IMR-90 (cell line): Measurements from ENCODE around the gene PHF5A. TPM values are rescaled to one million over a fixed set of nuclear protein-coding genes. Genes with fewer than 3 reads are reported as not detected.
A peak's percentile ranks its signal among the peaks of the same experiment; 100 is the strongest.

Experiments used
- ATAC-seq: fragments of 200-7000 bp; cut with Tn5 transposase; 2 replicates; pipeline ENCODE4 v1.9.1; 2020; ENCODE audit warnings: low read depth, mild to moderate bottlenecking, moderate library complexity
- BruUV-seq: library from RNA; stranded (reverse); fragments of 400-500 nt; replicated peaks from 2 replicates; lab custom pipeline; 2021; lab: Mats Ljungman, UMichigan
- CTCF ChIA-PET: fragments of 300-600 bp; formaldehyde crosslinking; extraction: SDS; loops from one replicate; lab custom pipeline; 2021; ENCODE audit warnings: antibody characterized with exemption; lab: Yijun Ruan, JAX
- POLR2A ChIA-PET: fragments of 300-600 bp; sonication (Branson Sonifier 250); formaldehyde crosslinking; loops from one replicate; lab custom pipeline; 2022; ENCODE audit warnings: antibody characterized with exemption; ENCODE audit not compliant: unreplicated experiment; lab: Charles Lee
- DNase-seq: peaks from one replicate; pipeline ENCODE4 v3.0.0; 2013
- H2AFZ ChIP-seq: replicated peaks from 2 replicates; pipeline ENCODE3; 2013; ENCODE audit warnings: low read length, mild to moderate bottlenecking; ENCODE audit not compliant: poor library complexity
- H2AK5ac ChIP-seq: 2 replicates; pipeline ENCODE4 v1.6.1; 2013; ENCODE audit warnings: low read depth, low read length, inconsistent platforms
- H2AK9ac ChIP-seq: replicated peaks from 2 replicates; pipeline ENCODE3; 2013; ENCODE audit warnings: mild to moderate bottlenecking, low read depth, low read length, moderate library complexity; ENCODE audit not compliant: poor library complexity
- H2BK120ac ChIP-seq: 2 replicates; pipeline ENCODE4 v1.6.1; 2013; ENCODE audit warnings: low read depth, low read length, inconsistent platforms
- H2BK15ac ChIP-seq: 3 replicates; pipeline ENCODE4 v1.6.1; 2013; ENCODE audit warnings: low read depth, low read length, inconsistent platforms
- H2BK20ac ChIP-seq: 2 replicates; pipeline ENCODE4 v1.6.1; 2013; ENCODE audit warnings: low read depth, mild to moderate bottlenecking, inconsistent platforms, low read length, moderate library complexity
- H2BK5ac ChIP-seq: 2 replicates; pipeline ENCODE4 v1.6.1; 2013; ENCODE audit warnings: mild to moderate bottlenecking, low read depth, low read length, inconsistent platforms; ENCODE audit not compliant: poor library complexity, severe bottlenecking
- H3K14ac ChIP-seq: replicated peaks from 2 replicates; pipeline ENCODE4 v1.6.1; 2013; ENCODE audit warnings: low read depth, low read length, inconsistent platforms
- H3K18ac ChIP-seq: 2 replicates; pipeline ENCODE4 v1.6.1; 2013; ENCODE audit warnings: low read depth, low read length, control low read depth
- H3K23ac ChIP-seq: 2 replicates; pipeline ENCODE4 v1.6.1; 2013; ENCODE audit warnings: low read depth, low read length, inconsistent platforms
- H3K27ac ChIP-seq: 2 replicates; pipeline ENCODE4 v1.5.1; 2013; ENCODE audit warnings: mild to moderate bottlenecking, control low read depth, low read length; ENCODE audit not compliant: insufficient read depth
- H3K27me3 ChIP-seq: 2 replicates; pipeline ENCODE4 v1.6.1; 2013; ENCODE audit warnings: low read length; ENCODE audit not compliant: control insufficient read depth, insufficient read depth
- H3K36me3 ChIP-seq: 2 replicates; pipeline ENCODE4 v1.6.1; 2013; ENCODE audit warnings: low read length, mixed read lengths; ENCODE audit not compliant: control insufficient read depth, insufficient read depth
- H3K4ac ChIP-seq: 2 replicates; pipeline ENCODE4 v1.6.1; 2013; ENCODE audit warnings: low read depth, low read length, inconsistent platforms
- H3K4me1 ChIP-seq: 2 replicates; pipeline ENCODE4 v1.6.1; 2013; ENCODE audit warnings: low read length, mixed read lengths; ENCODE audit not compliant: control insufficient read depth, insufficient read depth
- H3K4me2 ChIP-seq: 2 replicates; pipeline ENCODE4 v1.6.1; 2013; ENCODE audit warnings: low read depth, mild to moderate bottlenecking, control low read depth, low read length, moderate library complexity
- H3K4me3 ChIP-seq: 2 replicates; pipeline ENCODE4 v1.5.1; 2013; ENCODE audit warnings: low read depth, mild to moderate bottlenecking, control low read depth, low read length, moderate library complexity; ENCODE audit not compliant: insufficient read depth
- H3K56ac ChIP-seq: 2 replicates; pipeline ENCODE4 v1.6.1; 2013; ENCODE audit warnings: low read length, inconsistent platforms; ENCODE audit not compliant: insufficient read depth; ENCODE audit errors: extremely low read depth
- H3K79me1 ChIP-seq, 2 experiments: 2 replicates each; pipeline ENCODE4 v1.6.1; 2013; ENCODE audit warnings: low read length in 2 of 2, inconsistent platforms in 1 of 2, low read depth in 1 of 2
- H3K9ac ChIP-seq: 2 replicates; pipeline ENCODE4 v1.6.1; 2013; ENCODE audit warnings: low read depth, low read length, control low read depth
- H3K9me1 ChIP-seq: 2 replicates; pipeline ENCODE4 v1.6.1; 2013; ENCODE audit warnings: low read length, inconsistent platforms; ENCODE audit not compliant: insufficient read depth
- H3K9me3 ChIP-seq: 2 replicates; pipeline ENCODE4 v1.6.1; 2013; ENCODE audit warnings: low read length; ENCODE audit not compliant: control insufficient read depth, insufficient read depth
- H4K20me1 ChIP-seq: 2 replicates; pipeline ENCODE4 v1.6.1; 2013; ENCODE audit warnings: low read length, inconsistent platforms; ENCODE audit not compliant: insufficient read depth
- H4K5ac ChIP-seq: 2 replicates; pipeline ENCODE4 v1.6.1; 2013; ENCODE audit warnings: mild to moderate bottlenecking, low read depth, low read length, control low read depth
- H4K8ac ChIP-seq, 2 experiments: 2 replicates each; pipeline ENCODE4 v1.6.1; 2013; ENCODE audit warnings: low read depth in 2 of 2, low read length in 2 of 2, control low read depth in 1 of 2, inconsistent platforms in 1 of 2
- H4K91ac ChIP-seq: 2 replicates; pipeline ENCODE4 v1.6.1; 2013; ENCODE audit warnings: low read depth, low read length, inconsistent platforms; ENCODE audit not compliant: insufficient read depth
- CEBPB ChIP-seq: IDR thresholded peaks from 2 replicates; pipeline ENCODE4 v1.6.1; 2012; ENCODE audit warnings: low read depth, low read length, improper control_type of control experiment
- MAFK ChIP-seq: IDR thresholded peaks from 2 replicates; pipeline ENCODE4 v1.6.1; 2012; ENCODE audit warnings: low read depth, low read length, improper control_type of control experiment
- MAZ ChIP-seq: IDR thresholded peaks from 2 replicates; pipeline ENCODE4 v1.6.1; 2012; ENCODE audit warnings: low read depth, mild to moderate bottlenecking, low read length, improper control_type of control experiment, moderate library complexity, borderline replicate concordance
- NFE2L2 ChIP-seq: fragments of 150-350 bp; IDR thresholded peaks from 2 replicates; pipeline ENCODE4 v1.6.1; 2016; ENCODE audit warnings: low read depth, mild to moderate bottlenecking, low read length
- POLR2A ChIP-seq: IDR thresholded peaks from 2 replicates; pipeline ENCODE4 v1.6.1; 2012; ENCODE audit warnings: mild to moderate bottlenecking, low read depth, low read length
- RAD21 ChIP-seq: IDR thresholded peaks from 2 replicates; pipeline ENCODE4 v1.6.1; 2012; ENCODE audit warnings: low read length, improper control_type of control experiment
- SMC3 ChIP-seq: fragments of 150-350 bp; IDR thresholded peaks from 2 replicates; pipeline ENCODE4 v1.6.1; 2016; ENCODE audit warnings: low read depth, mild to moderate bottlenecking, antibody characterized with exemption, low read length, moderate library complexity
- WGBS, 2 experiments: methylation state at CpG; one replicate each; pipeline versions ENCODE4 v1.1.5 to v1.1.7; 2013; ENCODE audit warnings: missing lambda C conversion rate in 2 of 2; ENCODE audit not compliant: insufficient read length in 1 of 2; ENCODE audit errors: extremely low coverage in 2 of 2; 5-methylcytosine and 5-hydroxymethylcytosine counted together
- dilution Hi-C: fragments of 300-500 bp; cut with HindIII; formaldehyde crosslinking; loops from one replicate; pipeline ENCODE4 v1.14.3; 2018; ENCODE audit warnings: low sequenced_read_pairs; ENCODE audit not compliant: unreplicated experiment
- in situ Hi-C: fragments of 300-500 bp; cut with MboI; formaldehyde crosslinking; loops from 3 replicates; pipeline ENCODE4 v1.14.3; 2019; ENCODE audit warnings: low sequenced_read_pairs, inconsistent platforms, mixed read lengths
- intact Hi-C: fragments of 100-400 bp; cut with micrococcal nuclease; formaldehyde crosslinking; loops from 2 replicates; pipeline ENCODE4 v1.10.0; 2022
- polyA plus RNA-seq, 3 experiments: library from polyadenylated mRNA; depleted of rRNA; stranded (reverse); fragments of >200 nt; gene quantifications; 2 replicates each; pipeline ENCODE4 v1.2.3, GENCODE V29; 2012; ENCODE audit warnings: low replicate concordance in 1 of 3
- total RNA-seq: library from RNA; depleted of rRNA; stranded (reverse); fragments of >200 nt; gene quantifications from 2 replicates; pipeline ENCODE4 v1.2.3, GENCODE V29; 2012
- TF ChIP-seq, protein P1 (sequence below): fragments of 150-350 bp; IDR thresholded peaks from 2 replicates; pipeline ENCODE4 v1.6.1; 2017; ENCODE audit warnings: mild to moderate bottlenecking, antibody characterized with exemption, low read length, low read depth

Gene PHF5A
- total and polyA plus RNA-seq, 2 of the 4 experiments (the other 2 are of a cell fraction), result 50.9 to 54.9 TPM

DNA sequence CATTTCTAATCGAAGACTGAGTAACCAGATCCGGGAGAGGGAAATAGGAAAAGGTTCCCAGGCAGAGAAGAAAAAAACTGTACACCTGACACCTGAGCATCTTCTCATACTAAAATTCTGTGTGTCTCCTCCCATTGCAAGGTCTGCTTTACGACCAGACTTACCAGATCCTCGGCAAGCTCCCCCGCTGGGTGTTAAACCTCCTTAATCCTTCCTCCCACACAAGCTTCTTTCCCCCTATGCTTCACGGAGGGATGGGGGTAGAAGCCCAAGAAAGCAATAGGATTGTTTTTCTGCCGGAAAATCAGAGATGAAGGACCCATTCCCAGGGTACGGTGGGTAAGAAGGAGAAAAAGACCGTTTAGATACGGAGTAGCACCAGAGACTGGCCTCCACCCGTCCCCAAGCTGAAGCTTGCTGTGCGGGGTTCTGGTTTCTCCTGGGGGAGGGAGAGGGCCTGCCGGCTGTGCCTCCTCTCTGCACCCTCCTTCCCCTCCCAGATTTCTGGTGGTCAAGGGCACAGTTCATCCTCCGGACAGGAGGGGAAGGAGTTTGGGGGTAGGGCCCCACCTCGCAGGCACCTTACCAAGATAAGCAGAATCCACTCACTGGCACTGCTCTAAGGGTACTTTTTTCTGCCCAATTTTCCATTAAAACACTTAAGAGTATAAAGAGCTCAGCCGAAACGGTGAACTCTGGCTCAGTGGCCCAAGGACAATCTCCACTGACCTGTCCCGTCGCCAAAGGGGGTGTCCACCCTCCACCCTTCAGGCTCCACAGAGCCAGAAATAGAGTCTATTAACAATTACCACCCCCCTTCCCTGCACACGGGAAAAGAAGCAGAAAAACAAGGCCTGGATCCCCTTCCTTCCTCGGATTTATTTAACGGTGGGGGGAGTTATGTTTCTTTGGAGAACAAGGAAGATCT is 23.1 kb downstream of the PHF5A start:
- Histone ChIP-seq H3K4me1 (peaks cover 3% of the 10 kb centered on the region), H3K56ac (peak overlapping the region; percentile 79), H2AK9ac (peak overlapping the region; percentile 99), H3K36me3 (peaks cover 5% of the 10 kb centered on the region), H3K4ac (peak overlapping the region; percentile 89), H3K23ac (peak overlapping the region; percentile 88), H2BK15ac (peak overlapping the region; percentile 24; the same call in 1 of the 3 replicates), H3K9me3 (no peaks in the 10 kb centered on the region), H3K4me2 (peak overlapping the region; percentile 85), H3K9ac (peak overlapping the region; percentile 93), H2AFZ (peak overlapping the region; percentile 90), H4K8ac (peak overlapping the region; percentile 57 to 76; a peak in 3 of 4 replicates), H2BK5ac (peak overlapping the region; percentile 88), H2BK120ac (no peak overlapping the region), H2BK20ac (no peak overlapping the region), H3K27me3 (no peaks in the 10 kb centered on the region), H3K27ac (peak overlapping the region; percentile 97), H3K14ac (peak overlapping the region; percentile 89), H4K20me1 (peaks cover 49% of the 10 kb centered on the region), H4K5ac (peak overlapping the region; percentile 54; the same call in 1 of the 2 replicates), H3K4me3 (peak overlapping the region; percentile 97), H4K91ac (peak overlapping the region; percentile 86), H3K9me1 (peaks cover 12% of the 10 kb centered on the region), H3K79me1 (peaks cover 13 to 44% of the 10 kb centered on the region in 2 experiments), H2AK5ac (peak overlapping the region; percentile 81), H3K18ac (peak overlapping the region; percentile 38; the same call in 1 of the 2 replicates)
- no TSS peak for BruUV-seq
- in situ Hi-C loops, result no loop called here
- intact Hi-C loops, result loop anchor here (1.0 to 2.0 kb wide), 4 partner anchors 65 to 160 kb away; partner anchors contain the start of gene TEF
- CTCF ChIA-PET, result no interaction called here
- dilution Hi-C loops, result no loop called here
- POLR2A ChIA-PET, result interaction anchor here (0.6 kb wide), 1 partner anchor 93 kb away, joined by 4 read pairs; no protein-coding TSS in a partner anchor
- no CpG with 5 or more reads among the region's 22 CpGs for WGBS, 2 experiments
- DNase-seq (no peak), ATAC-seq (no peak)
- no peak for TF ChIP-seq NFE2L2
- TF ChIP-seq POLR2A, result no peak
- TF ChIP-seq, protein P1, sequence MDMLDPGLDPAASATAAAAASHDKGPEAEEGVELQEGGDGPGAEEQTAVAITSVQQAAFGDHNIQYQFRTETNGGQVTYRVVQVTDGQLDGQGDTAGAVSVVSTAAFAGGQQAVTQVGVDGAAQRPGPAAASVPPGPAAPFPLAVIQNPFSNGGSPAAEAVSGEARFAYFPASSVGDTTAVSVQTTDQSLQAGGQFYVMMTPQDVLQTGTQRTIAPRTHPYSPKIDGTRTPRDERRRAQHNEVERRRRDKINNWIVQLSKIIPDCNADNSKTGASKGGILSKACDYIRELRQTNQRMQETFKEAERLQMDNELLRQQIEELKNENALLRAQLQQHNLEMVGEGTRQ, result no peak
- no peak for TF ChIP-seq CEBPB
- no peak for TF ChIP-seq RAD21
- TF ChIP-seq MAZ, result no peak
- TF ChIP-seq SMC3, result no peak
- no peak for TF ChIP-seq MAFK
